GM23338 (cell line): Measurements from ENCODE around the gene MUC13. TPM values are rescaled to one million over a fixed set of nuclear protein-coding genes. Genes with fewer than 3 reads are reported as not detected.

Experiments
- ATAC-seq: fragments of 200-7000 bp; cut with Tn5 transposase; 3 replicates; pipeline ENCODE4 v1.9.1; 2020
- DNase-seq: peaks from one replicate; pipeline ENCODE4 v3.0.0-alpha.2; 2015; ENCODE audit warnings: low spot score
- H2AFZ ChIP-seq: fragments of 200-600 bp; sonication (generic); 2 replicates; pipeline ENCODE4 v1.8.0; 2016; ENCODE audit warnings: antibody characterized with exemption, mild to moderate bottlenecking, moderate library complexity
- H3F3A ChIP-seq: fragments of 200-600 bp; sonication (generic); replicated peaks from 2 replicates; pipeline ENCODE4 v1.8.0; 2017; ENCODE audit warnings: antibody characterized with exemption, mixed run types, low read depth
- H3K27ac ChIP-seq: fragments of 200-600 bp; sonication (generic); 2 replicates; pipeline ENCODE4 v1.6.1; 2016; ENCODE audit warnings: low read depth
- H3K27me3 ChIP-seq: fragments of 200-600 bp; sonication (generic); 2 replicates; pipeline ENCODE4 v1.8.0; 2016; ENCODE audit warnings: mild to moderate bottlenecking, mixed run types, moderate library complexity; ENCODE audit not compliant: insufficient read depth
- H3K36me3 ChIP-seq: fragments of 200-600 bp; sonication (generic); 2 replicates; pipeline ENCODE4 v1.8.0; 2016; ENCODE audit warnings: mild to moderate bottlenecking; ENCODE audit not compliant: insufficient read depth
- H3K4me1 ChIP-seq: fragments of 200-600 bp; sonication (generic); 2 replicates; pipeline ENCODE4 v1.8.0; 2016; ENCODE audit warnings: mild to moderate bottlenecking, moderate library complexity; ENCODE audit not compliant: insufficient read depth
- H3K4me2 ChIP-seq: fragments of 200-600 bp; sonication (generic); 2 replicates; pipeline ENCODE4 v1.7.1; 2017; ENCODE audit warnings: mixed run types
- H3K4me3 ChIP-seq: fragments of 200-600 bp; sonication (generic); 2 replicates; pipeline ENCODE4 v1.6.1; 2016; ENCODE audit warnings: mixed run types
- H3K79me2 ChIP-seq: fragments of 200-600 bp; sonication (generic); replicated peaks from 2 replicates; pipeline ENCODE4 v1.8.0; 2017; ENCODE audit warnings: mild to moderate bottlenecking; ENCODE audit not compliant: insufficient read depth
- H3K9me2 ChIP-seq: fragments of 200-600 bp; sonication (generic); 2 replicates; pipeline ENCODE4 v1.8.0; 2017; ENCODE audit not compliant: insufficient read depth
- H4K20me1 ChIP-seq: fragments of 200-600 bp; sonication (generic); replicated peaks from 2 replicates; pipeline ENCODE4 v1.8.0; 2017; ENCODE audit warnings: mild to moderate bottlenecking; ENCODE audit not compliant: insufficient read depth
- H3K27ac Mint-ChIP-seq: 2 replicates; pipeline ENCODE4 v1.8.0; 2020; ENCODE audit warnings: inconsistent platforms, mild to moderate bottlenecking, moderate library complexity, mixed read lengths
- H3K27me3 Mint-ChIP-seq: 3 replicates; pipeline ENCODE4 v1.8.0; 2022; ENCODE audit warnings: low read depth, mild to moderate bottlenecking, moderate library complexity, mixed read lengths, inconsistent platforms; ENCODE audit not compliant: insufficient read depth, poor library complexity
- H3K36me3 Mint-ChIP-seq: 3 replicates; pipeline ENCODE4 v1.8.0; 2021; ENCODE audit warnings: low read depth, mild to moderate bottlenecking, inconsistent platforms, moderate library complexity, mixed read lengths
- H3K4me1 Mint-ChIP-seq: 3 replicates; pipeline ENCODE4 v1.8.0; 2020; ENCODE audit warnings: mild to moderate bottlenecking, inconsistent platforms, mixed read lengths
- H3K4me3 Mint-ChIP-seq: 3 replicates; pipeline ENCODE4 v1.8.0; 2021; ENCODE audit warnings: moderate library complexity, mild to moderate bottlenecking, inconsistent platforms, mixed read lengths
- H3K9me3 Mint-ChIP-seq: 3 replicates; pipeline ENCODE4 v1.8.0; 2020; ENCODE audit warnings: moderate library complexity, mild to moderate bottlenecking, inconsistent platforms, mixed read lengths
- CREB1 ChIP-seq: fragments of 250-450 bp; sonication (Bioruptor Pico); IDR thresholded peaks from 2 replicates; pipeline ENCODE4 v1.5.0; 2020; ENCODE audit warnings: low read depth, mild to moderate bottlenecking, moderate library complexity
- CTCF ChIP-seq, 2 experiments: fragments of 200-600 bp in 1 of 2; sonication (generic) in 1 of 2; conservative IDR thresholded peaks; 2 replicates each; pipeline versions ENCODE4 v1.5.1 to v1.6.1; 2016 to 2017; ENCODE audit warnings: antibody characterized with exemption in 2 of 2, low read depth in 2 of 2, mild to moderate bottlenecking in 2 of 2, moderate library complexity in 1 of 2
- ETS1 ChIP-seq: IDR thresholded peaks from 2 replicates; pipeline ENCODE4 v1.6.1; 2016; ENCODE audit warnings: antibody characterized with exemption
- EZH2 ChIP-seq: fragments of 200-600 bp; sonication (generic); IDR thresholded peaks from one replicate; pipeline ENCODE4 v1.8.0; 2017; ENCODE audit warnings: antibody characterized with exemption, mild to moderate bottlenecking, low read depth; ENCODE audit not compliant: unreplicated experiment
- EZH2phosphoT487 ChIP-seq: fragments of 200-600 bp; sonication (generic); IDR thresholded peaks from one replicate; pipeline ENCODE4 v1.8.1; 2018; ENCODE audit warnings: antibody characterized with exemption; ENCODE audit not compliant: unreplicated experiment
- JUNB ChIP-seq: IDR thresholded peaks from one replicate; pipeline ENCODE4 v1.6.1; 2016; ENCODE audit warnings: antibody characterized with exemption; ENCODE audit not compliant: unreplicated experiment
- NANOG ChIP-seq: IDR thresholded peaks from 2 replicates; pipeline ENCODE4 v1.6.1; 2016; ENCODE audit warnings: antibody characterized with exemption, borderline replicate concordance
- POLR2AphosphoS5 ChIP-seq: IDR thresholded peaks from 2 replicates; pipeline ENCODE4 v1.6.1; 2016; ENCODE audit warnings: antibody characterized with exemption, low read depth
- REST ChIP-seq: IDR thresholded peaks from one replicate; pipeline ENCODE4 v1.6.1; 2018; ENCODE audit warnings: antibody characterized with exemption; ENCODE audit not compliant: unreplicated experiment
- STAT1 ChIP-seq: IDR thresholded peaks from one replicate; pipeline ENCODE4 v1.6.1; 2016; ENCODE audit warnings: antibody characterized with exemption; ENCODE audit not compliant: unreplicated experiment
- ZNF114 ChIP-seq: fragments of 250-450 bp; sonication (Bioruptor Pico); IDR thresholded peaks from 2 replicates; pipeline ENCODE4 v1.5.0; 2020; ENCODE audit warnings: mild to moderate bottlenecking, moderate library complexity
- ZNF331 ChIP-seq: fragments of 250-450 bp; sonication (Bioruptor Pico); IDR thresholded peaks from 2 replicates; pipeline ENCODE4 v1.5.0; 2020; ENCODE audit warnings: low read depth, mild to moderate bottlenecking, moderate library complexity
- ZNF462 ChIP-seq: fragments of 250-450 bp; sonication (Bioruptor Pico); IDR thresholded peaks from 2 replicates; pipeline ENCODE4 v1.5.0; 2020; ENCODE audit warnings: mild to moderate bottlenecking, moderate library complexity
- polyA plus RNA-seq: library from polyadenylated mRNA; unstranded; fragments of >200 nt; fragmentation: Nextera tagmentation; extraction: Ambion mirVana; gene quantifications from 2 replicates; pipeline ENCODE4 v1.2.1, GENCODE V29; 2016
- total RNA-seq: library from RNA; depleted of rRNA; stranded (reverse); fragments of >200 nt; shearing (Covaris generic); gene quantifications from 2 replicates; pipeline ENCODE4 v1.2.3, GENCODE V29; 2014

The MUC13 gene
- total and polyA plus RNA-seq, 2 experiments from 2014 or later: not detected

GRCh38 chr3:124924741-124925140 is 9.8 kb downstream of the MUC13 start:
- Histone ChIP-seq H3F3A (no peaks in the 10 kb centered on the region), H3K9me2 (no peaks in the 10 kb centered on the region), H3K4me3 (no peak overlapping the region), H3K79me2 (no peaks in the 10 kb centered on the region), H2AFZ (no peak overlapping the region), H3K36me3 (no peaks in the 10 kb centered on the region), H3K4me1 (no peaks in the 10 kb centered on the region), H3K4me2 (no peak overlapping the region), H4K20me1 (no peaks in the 10 kb centered on the region), H3K27me3 (no peaks in the 10 kb centered on the region), H3K27ac (no peak overlapping the region)
- no peaks in the 10 kb centered on the region for H3K36me3 Mint-ChIP-seq
- no peaks in the 10 kb centered on the region for H3K27me3 Mint-ChIP-seq
- no peak overlapping the region for H3K27ac Mint-ChIP-seq
- no peaks in the 10 kb centered on the region for H3K9me3 Mint-ChIP-seq
- ATAC-seq (no peak), DNase-seq (no peak)
- H3K4me1 Mint-ChIP-seq: no peaks in the 10 kb centered on the region; the same call in 2 of the 3 replicates
- no peak overlapping the region for H3K4me3 Mint-ChIP-seq
- TF ChIP-seq NANOG (no peak), CTCF (conservative IDR thresholded peaks at IDR 0.05; ENCODE audit: low read depth in 2 of 2) (no peak), ZNF462 (no peak), EZH2phosphoT487 (no peak), EZH2 (no peak), JUNB (no peak), STAT1 (no peak), REST (no peak), ETS1 (no peak), CREB1 (CRISPR knock-in tag) (no peak), ZNF114 (no peak), ZNF331 (no peak), POLR2AphosphoS5 (no peak)
